Activated CD4-positive, alpha-beta memory T cell treated with anti-CD3 and anti-CD28 coated beads for 36 hours (primary cell): Measurements from ENCODE around the gene DDX3X. TPM values are rescaled to one million over a fixed set of nuclear protein-coding genes. Genes with fewer than 3 reads are reported as not detected.
"Not testable (repeated sequence)": the region's sequence is repeated elsewhere in the genome, so short reads cannot be mapped to it uniquely, and the experiment has no call there.

Experiments
- CTCF ChIA-PET: fragments of 350-600 bp; sonication (Branson Sonifier 250); formaldehyde crosslinking; loops from one replicate; lab custom pipeline; 2021; ENCODE audit warnings: antibody characterized with exemption, inconsistent platforms; lab: Charles Lee
- POLR2A ChIA-PET: fragments of 350-600 bp; sonication (Branson Sonifier 250); formaldehyde crosslinking; loops from one replicate; lab custom pipeline; 2021; ENCODE audit warnings: antibody characterized with exemption; lab: Charles Lee
- DNase-seq: peaks from one replicate; pipeline ENCODE4 v3.0.0-alpha.2; 2020
- H3K27ac Mint-ChIP-seq: one replicate; pipeline ENCODE4 v1.8.0; 2021; ENCODE audit warnings: mixed read lengths
- H3K27me3 Mint-ChIP-seq: one replicate; pipeline ENCODE4 v1.8.0; 2021; ENCODE audit warnings: mixed read lengths
- H3K36me3 Mint-ChIP-seq: one replicate; pipeline ENCODE4 v1.8.0; 2021; ENCODE audit warnings: mixed read lengths
- H3K4me1 Mint-ChIP-seq: one replicate; pipeline ENCODE4 v1.8.0; 2021; ENCODE audit warnings: low read depth, mixed read lengths
- H3K4me3 Mint-ChIP-seq: one replicate; pipeline ENCODE4 v1.8.0; 2021; ENCODE audit warnings: mild to moderate bottlenecking, mixed read lengths
- H3K9me3 Mint-ChIP-seq: one replicate; pipeline ENCODE4 v1.8.0; 2021; ENCODE audit warnings: mixed read lengths
- intact Hi-C: fragments of 100-400 bp; cut with micrococcal nuclease; formaldehyde crosslinking; loops from one replicate; pipeline ENCODE4 v1.15.1; 2023
- total RNA-seq, 2 experiments: library from RNA; stranded (reverse); gene quantifications; one replicate each; pipeline ENCODE4 v1.2.3, GENCODE V29; 2021

Gene DDX3X
- total RNA-seq, 2 experiments from 2014 or later, result 216 to 218 TPM

DNA sequence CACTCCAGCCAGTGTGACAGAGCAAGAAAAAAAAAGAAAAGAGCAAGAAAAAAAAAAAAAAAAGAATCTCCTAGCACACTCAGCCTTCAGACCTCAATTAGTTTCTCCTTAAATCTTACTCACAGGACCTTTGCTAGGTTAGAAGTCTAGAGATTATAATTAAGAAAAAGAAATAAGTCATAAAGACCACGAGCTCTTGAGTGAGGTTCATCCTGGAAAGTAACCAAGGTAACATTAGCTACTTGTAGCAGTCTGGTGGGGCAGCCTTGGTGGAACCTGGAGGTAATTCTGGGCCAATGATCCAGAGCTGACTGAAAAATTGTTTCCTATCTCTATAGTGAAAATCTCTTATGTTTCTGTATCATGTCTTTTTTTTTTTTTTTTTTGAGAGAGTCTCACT lies 21.2 kb upstream of the DDX3X start:
- Mint-ChIP-seq H3K27ac (no peak overlapping the region), H3K36me3 (no peaks in the 10 kb centered on the region), H3K27me3 (no peaks in the 10 kb centered on the region), H3K4me1 (peaks cover 5% of the 10 kb centered on the region), H3K4me3 (no peak overlapping the region), H3K9me3 (no peaks in the 10 kb centered on the region)
- peak; percentile 12 for DNase-seq
- ChIA-PET POLR2A (interaction anchor here (1.2 kb wide), 1 partner anchor 36 kb away, joined by 3 read pairs; no protein-coding TSS in a partner anchor), CTCF (no interaction called here)
- intact Hi-C loops, result no loop called here

- ChIA-PET POLR2A (interaction anchor here (1.2 kb wide), 1 partner anchor 36 kb away, joined by 3 read pairs; no protein-coding TSS in a partner anchor), CTCF (no interaction called here)
- no peak for DNase-seq
- intact Hi-C loops, result no loop called here
- no peaks in the 10 kb centered on the region for H3K9me3 Mint-ChIP-seq
- H3K4me1 Mint-ChIP-seq, result peaks cover 5% of the 10 kb centered on the region
- no peaks in the 10 kb centered on the region for H3K36me3 Mint-ChIP-seq
- no peaks in the 10 kb centered on the region for H3K27me3 Mint-ChIP-seq
- H3K27ac Mint-ChIP-seq, result no peak overlapping the region
- no peak overlapping the region for H3K4me3 Mint-ChIP-seq
Measured at GRCh38 chrX:41313419-41313818, 20.5 kb upstream of the DDX3X start.

- ChIA-PET CTCF (no interaction called here), POLR2A (no interaction called here)
- intact Hi-C loops, result no loop called here
Measured at GRCh38 chrX:41314204-41314603, 19.8 kb upstream of the DDX3X start.

DNA sequence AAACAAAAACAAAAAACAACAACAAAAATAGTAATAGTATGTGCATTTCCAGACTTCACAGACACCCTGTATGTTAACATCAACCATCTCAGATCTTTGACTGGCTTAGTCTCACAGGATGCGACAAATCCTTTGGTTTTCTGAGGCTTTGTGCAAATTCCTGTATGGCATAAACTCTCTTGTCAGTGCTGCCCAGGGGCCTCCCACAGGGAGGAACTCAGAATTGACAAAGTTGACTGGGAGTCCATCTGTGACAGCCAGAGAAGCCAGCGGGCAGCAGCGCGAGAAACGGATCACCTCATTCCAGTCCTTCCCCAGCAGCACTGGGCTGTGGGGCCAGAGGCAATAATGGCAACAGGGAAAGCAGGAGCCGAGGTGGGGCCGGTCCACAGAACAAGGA lies 19.1 kb upstream of the DDX3X start:
- no peak for DNase-seq
- Mint-ChIP-seq H3K27me3 (no peaks in the 10 kb centered on the region), H3K4me1 (peaks cover 5% of the 10 kb centered on the region), H3K4me3 (no peak overlapping the region), H3K9me3 (no peaks in the 10 kb centered on the region), H3K36me3 (no peaks in the 10 kb centered on the region), H3K27ac (no peak overlapping the region)
- ChIA-PET POLR2A (no interaction called here), CTCF (no interaction called here)
- intact Hi-C loops, result no loop called here

More at GRCh38 chrX:41314204-41314603, 19.8 kb upstream of the DDX3X start:
- Mint-ChIP-seq H3K4me1 (peaks cover 5% of the 10 kb centered on the region), H3K4me3 (no peak overlapping the region), H3K27ac (no peak overlapping the region), H3K36me3 (no peaks in the 10 kb centered on the region), H3K9me3 (no peaks in the 10 kb centered on the region), H3K27me3 (no peaks in the 10 kb centered on the region)
- no peak for DNase-seq

DNA sequence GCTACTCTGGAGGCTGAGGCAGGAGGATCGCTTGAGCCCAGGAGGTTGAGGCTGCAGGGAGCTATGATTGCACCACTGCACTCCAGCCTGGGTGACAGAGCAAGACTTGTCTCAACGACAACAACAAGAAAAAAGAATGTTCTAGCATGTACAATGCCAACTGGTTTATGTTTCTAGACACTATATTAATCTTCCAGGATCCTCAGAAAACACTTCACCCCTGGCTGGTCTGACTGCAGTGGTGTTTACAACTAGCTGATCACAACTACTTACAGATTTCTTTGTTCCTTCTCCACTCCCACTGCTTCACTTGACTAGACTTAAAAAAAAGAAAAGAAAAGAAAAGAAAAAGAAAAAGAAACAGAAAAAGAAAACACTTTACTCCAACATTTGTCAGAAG lies 17.7 kb upstream of the DDX3X start:
- intact Hi-C loops, H3K27ac Mint-ChIP-seq, H3K36me3 Mint-ChIP-seq, H3K27me3 Mint-ChIP-seq, H3K9me3 Mint-ChIP-seq, CTCF ChIA-PET, DNase-seq, H3K4me1 Mint-ChIP-seq, H3K4me3 Mint-ChIP-seq: not testable (repeated sequence)
- POLR2A ChIA-PET, result interaction anchor here (0.6 to 1.0 kb wide), 2 partner anchors 14 to 35 kb away, joined by 3 read pairs; no protein-coding TSS in a partner anchor

- Mint-ChIP-seq H3K36me3 (no peaks in the 10 kb centered on the region), H3K4me1 (peaks cover 5% of the 10 kb centered on the region), H3K27ac (no peak overlapping the region), H3K9me3 (no peaks in the 10 kb centered on the region), H3K4me3 (no peak overlapping the region), H3K27me3 (no peaks in the 10 kb centered on the region)
- CTCF ChIA-PET, result no interaction called here
- DNase-seq, result no peak
- intact Hi-C loops, result no loop called here
- POLR2A ChIA-PET, result no interaction called here
Measured at GRCh38 chrX:41317477-41318208, 16.3 kb upstream of the DDX3X start.

- H3K9me3 Mint-ChIP-seq, result no peaks in the 10 kb centered on the region
- H3K4me3 Mint-ChIP-seq, result no peak overlapping the region
- POLR2A ChIA-PET, result no interaction called here
- CTCF ChIA-PET, result no interaction called here
- DNase-seq, result no peak
- H3K36me3 Mint-ChIP-seq, result no peaks in the 10 kb centered on the region
- peaks cover 3% of the 10 kb centered on the region for H3K4me1 Mint-ChIP-seq
- no peaks in the 10 kb centered on the region for H3K27me3 Mint-ChIP-seq
- intact Hi-C loops, result no loop called here
- H3K27ac Mint-ChIP-seq, result no peak overlapping the region
Measured at GRCh38 chrX:41320393-41320792, 13.6 kb upstream of the DDX3X start.

DNA sequence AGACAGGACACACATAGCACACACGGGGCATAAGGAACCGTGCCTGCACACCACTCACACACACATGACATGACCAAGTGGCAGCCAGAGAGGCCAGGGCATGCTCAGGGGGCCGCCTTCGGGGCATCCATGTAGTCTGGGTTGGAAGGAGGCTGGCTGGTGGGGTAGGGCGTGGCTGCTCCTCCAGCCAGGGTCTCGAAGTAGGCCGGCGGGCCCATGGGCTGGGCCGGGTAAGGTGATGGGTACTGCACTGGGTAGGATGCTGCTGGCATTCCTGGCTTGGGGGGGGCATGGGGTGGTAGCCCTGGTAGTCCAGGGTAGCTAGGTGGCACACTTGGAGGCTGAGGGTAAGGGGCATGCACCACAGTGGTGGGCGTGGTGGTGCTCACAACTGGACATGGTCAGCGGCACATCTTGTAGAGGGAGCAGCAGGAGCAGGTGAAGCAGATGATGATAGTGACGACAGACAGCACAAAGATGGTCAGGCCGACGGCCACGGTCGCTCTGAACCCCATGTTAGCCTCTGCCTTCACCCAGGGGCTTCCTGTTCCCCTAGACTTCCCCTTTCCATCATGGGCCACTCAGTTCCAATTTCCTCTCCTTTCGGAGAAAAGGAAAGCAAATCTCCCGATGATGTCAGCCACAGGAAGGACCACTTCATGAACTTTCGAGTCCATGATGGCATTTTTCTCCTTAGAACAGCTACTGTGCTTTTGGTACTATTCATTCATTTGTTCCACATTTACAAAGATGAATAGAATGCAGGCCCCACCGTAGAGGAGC lies 10.9 kb upstream of the DDX3X start:
- Mint-ChIP-seq H3K36me3 (no peaks in the 10 kb centered on the region), H3K4me1 (peaks cover 3% of the 10 kb centered on the region), H3K9me3 (no peaks in the 10 kb centered on the region), H3K27me3 (no peaks in the 10 kb centered on the region), H3K27ac (no peak overlapping the region), H3K4me3 (no peak overlapping the region)
- ChIA-PET CTCF (no interaction called here), POLR2A (no interaction called here)
- intact Hi-C loops, result no loop called here
- no peak for DNase-seq

DNA sequence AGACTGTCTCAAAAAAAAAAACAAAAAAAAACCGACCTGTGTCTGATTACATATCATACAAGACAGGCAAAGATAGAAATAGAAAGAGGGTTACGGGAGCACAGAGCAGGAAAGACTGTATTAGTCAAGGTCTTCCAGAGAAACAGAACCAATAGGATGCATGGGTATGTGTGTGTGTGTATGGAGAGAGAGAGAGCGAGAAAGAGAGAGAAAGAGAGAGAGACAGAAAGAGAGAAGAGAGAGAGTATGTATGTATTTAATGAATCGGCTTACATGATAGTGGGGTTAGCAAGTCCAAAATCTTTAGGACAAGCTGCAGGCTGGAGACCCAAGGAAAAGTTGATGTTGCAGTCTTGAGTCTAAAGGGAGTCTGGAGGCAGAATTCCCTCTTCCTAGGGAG lies 7.5 kb upstream of the DDX3X start:
- DNase-seq, result no peak
- Mint-ChIP-seq H3K9me3 (no peaks in the 10 kb centered on the region), H3K4me3 (no peak overlapping the region), H3K36me3 (no peaks in the 10 kb centered on the region), H3K4me1 (peaks cover 7% of the 10 kb centered on the region), H3K27me3 (no peaks in the 10 kb centered on the region), H3K27ac (no peak overlapping the region)
- POLR2A ChIA-PET, result no interaction called here
- intact Hi-C loops, result no loop called here
- CTCF ChIA-PET, result no interaction called here

DNA sequence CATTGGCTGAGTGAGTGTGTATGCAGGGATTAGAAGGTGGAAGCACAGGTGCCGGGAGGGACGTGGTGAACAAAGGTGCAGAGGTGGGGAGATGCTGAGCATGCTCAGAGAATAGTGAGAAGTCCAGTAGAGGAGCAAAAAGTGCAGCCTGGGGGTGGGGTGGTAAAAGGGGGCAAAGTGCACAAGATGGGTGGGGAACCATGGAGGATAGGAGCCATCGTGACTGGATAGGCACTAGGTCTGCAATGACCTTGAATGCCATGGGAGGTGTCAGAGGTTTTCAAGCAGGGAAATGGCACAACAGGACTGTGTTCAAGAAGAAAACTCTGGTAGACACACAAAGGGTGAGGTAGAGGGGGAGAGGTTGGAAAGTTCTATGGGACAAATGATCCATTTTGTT lies 6.6 kb upstream of the DDX3X start:
- H3K27ac Mint-ChIP-seq, result no peak overlapping the region
- ChIA-PET CTCF (no interaction called here), POLR2A (no interaction called here)
- H3K4me1 Mint-ChIP-seq, result peaks cover 7% of the 10 kb centered on the region
- H3K9me3 Mint-ChIP-seq, result no peaks in the 10 kb centered on the region
- H3K36me3 Mint-ChIP-seq, result no peaks in the 10 kb centered on the region
- no peaks in the 10 kb centered on the region for H3K27me3 Mint-ChIP-seq
- no peak for DNase-seq
- intact Hi-C loops, result no loop called here
- H3K4me3 Mint-ChIP-seq, result no peak overlapping the region

DNA sequence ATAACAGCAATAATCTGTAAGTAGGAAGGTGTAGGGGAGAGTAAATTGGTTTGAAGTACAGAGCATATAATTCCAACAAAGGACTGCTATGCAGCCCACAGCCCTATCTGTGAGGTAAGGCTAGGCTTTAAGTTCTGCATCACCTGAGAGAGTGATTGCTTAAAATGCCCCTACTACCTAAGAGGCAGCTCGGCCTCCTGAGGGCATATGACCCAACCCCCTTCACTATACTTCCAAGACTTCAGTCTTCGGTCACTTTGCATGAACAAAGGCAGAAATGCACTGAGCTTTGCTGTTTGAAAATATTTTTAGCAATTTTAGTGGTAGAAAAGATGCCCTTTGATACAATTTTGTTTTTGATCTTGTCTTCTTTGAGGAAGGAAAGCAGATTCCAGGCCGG lies 4.9 kb upstream of the DDX3X start:
- intact Hi-C loops, result no loop called here
- no peak overlapping the region for H3K4me3 Mint-ChIP-seq
- H3K9me3 Mint-ChIP-seq, result no peaks in the 10 kb centered on the region
- CTCF ChIA-PET, result no interaction called here
- peaks cover 7% of the 10 kb centered on the region for H3K4me1 Mint-ChIP-seq
- no peak overlapping the region for H3K27ac Mint-ChIP-seq
- H3K27me3 Mint-ChIP-seq, result no peaks in the 10 kb centered on the region
- POLR2A ChIA-PET, result no interaction called here
- peaks cover 2% of the 10 kb centered on the region for H3K36me3 Mint-ChIP-seq
- no peak for DNase-seq

GRCh38 chrX:41332005-41332404 lies 2.0 kb upstream of the DDX3X start:
- peaks cover 7% of the 10 kb centered on the region for H3K4me1 Mint-ChIP-seq
- intact Hi-C loops, result loop anchor here (2.0 to 5.0 kb wide), 4 partner anchors 55 to 590 kb away; partner anchors contain the start of genes CASK and USP9X
- peak overlapping the region; percentile 93 for H3K4me3 Mint-ChIP-seq
- peaks cover 1% of the 10 kb centered on the region for H3K27me3 Mint-ChIP-seq
- POLR2A ChIA-PET, result interaction anchor here (0.8 kb wide), 1 partner anchor 101 kb away, joined by 3 read pairs; no protein-coding TSS in a partner anchor
- CTCF ChIA-PET, result interaction anchor here (1.0 to 2.1 kb wide), 2 partner anchors 56 to 110 kb away, joined by 4 to 11 read pairs; no protein-coding TSS in a partner anchor
- peaks cover 26% of the 10 kb centered on the region for H3K36me3 Mint-ChIP-seq
- peak overlapping the region; percentile 100 for H3K27ac Mint-ChIP-seq
- no peaks in the 10 kb centered on the region for H3K9me3 Mint-ChIP-seq
- no peak for DNase-seq
